ENCODE measurements around the gene SOX12.

GRCh38 chr20:294602-295001 lies 30.8 kb upstream of the SOX12 start:
- TF ChIP-seq CTCF (IDR thresholded peaks at IDR 0.05 in 2 of 3, conservative IDR thresholded peaks at IDR 0.05 in 1 of 3; ENCODE audit: borderline replicate concordance in 1 of 3, insufficient read depth in 1 of 3, low read depth in 2 of 3, low read length in 2 of 3) (no peak), ATF3 (IDR thresholded peaks at IDR 0.05) (no peak), SRF (IDR thresholded peaks at IDR 0.05; ENCODE audit: low read depth) (no peak), POLR2A (IDR thresholded peaks at IDR 0.05; ENCODE audit: borderline replicate concordance, extremely low read depth, insufficient read depth, insufficient read length) (no peak), MAX (IDR thresholded peaks at IDR 0.05) (no peak)

All from HCT116 (cell line).